ENCODE data around the gene SRD5A3. TPM values are rescaled to one million over a fixed set of nuclear protein-coding genes. Genes with fewer than 3 reads are reported as not detected.

Gene SRD5A3
- total and polyA plus RNA-seq, 10 of the 15 experiments (the other 5 are each of a cell fraction or from before 2014, with no cell fraction given) = 1.6 to 20.4 (median 6.1) TPM

DNA sequence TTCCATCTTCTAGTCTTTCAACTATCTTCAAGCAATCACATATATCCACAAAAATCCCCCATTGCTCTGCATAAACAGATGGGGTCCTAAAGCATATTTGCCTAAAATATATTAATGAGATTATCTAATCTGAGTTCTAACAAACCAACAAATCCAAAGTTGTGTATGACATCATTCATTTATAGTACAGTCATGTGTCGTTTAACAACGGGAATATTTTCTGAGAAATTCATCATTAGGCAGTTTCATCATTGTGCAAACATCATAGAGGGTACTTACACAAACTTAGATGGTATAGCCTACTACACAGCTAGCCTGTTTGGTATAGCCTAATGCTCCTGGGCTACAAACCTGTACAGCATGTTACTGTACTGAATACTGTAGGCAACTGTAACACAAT lies 38.0 kb upstream of the SRD5A3 start (continued):
- no peak for TF ChIP-seq RB1 (IDR thresholded peaks at IDR 0.05; ENCODE audit: borderline replicate concordance)
- TF ChIP-seq RCOR1 (conservative IDR thresholded peaks at IDR 0.05; ENCODE audit: low read depth, low read length) = no peak
- TF ChIP-seq TARDBP (IDR thresholded peaks at IDR 0.05; ENCODE audit: borderline replicate concordance) = no peak

DNA sequence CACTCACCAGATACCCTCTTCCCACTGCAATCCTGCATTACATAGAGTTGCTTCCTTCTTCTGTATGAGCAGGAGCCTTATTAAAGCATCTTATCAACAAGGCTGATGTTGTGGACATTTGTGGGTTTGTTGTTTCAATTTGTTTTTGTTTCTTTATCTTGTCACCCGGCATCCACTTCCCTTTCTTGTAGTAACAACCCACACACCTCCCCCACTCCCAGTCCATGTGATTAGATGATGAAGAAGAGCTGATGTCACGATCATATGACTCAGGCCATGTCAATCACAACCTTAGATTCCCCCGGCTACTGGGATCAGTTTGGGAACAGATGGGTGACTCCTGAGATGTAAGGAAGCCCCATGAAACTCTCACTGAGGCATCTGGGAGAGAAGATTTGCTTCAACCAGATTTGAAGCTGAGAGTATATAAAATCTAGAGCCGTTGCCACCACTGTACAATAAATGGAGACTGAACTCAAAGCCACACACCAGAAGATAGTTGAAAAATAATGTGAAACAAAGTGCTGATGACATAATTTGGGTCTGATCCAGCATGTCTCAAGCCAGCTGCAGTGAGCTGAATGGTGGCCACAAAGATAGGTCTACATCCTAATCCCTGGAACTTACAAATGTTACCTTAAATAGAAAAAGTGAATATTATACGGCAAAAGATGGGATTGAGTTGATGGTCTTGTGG lies 34.1 kb upstream of the SRD5A3 start:
- RAD21 ChIA-PET (ENCODE audit: unreplicated experiment) = interaction anchor here (1.0 to 1.6 kb wide), 3 partner anchors 34 to 425 kb away, joined by 3 read pairs; partner anchors contain the start of gene SRD5A3

More for the DNA sequence above, 34.1 kb upstream of the SRD5A3 start:
- POLR2A ChIA-PET = no interaction called here
- SMC1A ChIA-PET (ENCODE audit: uncharacterized antibody, unreplicated experiment) = interaction anchor here (2.6 kb wide), 1 partner anchor 10 kb away, joined by 12 read pairs; no protein-coding TSS in a partner anchor
- intact Hi-C loops (cut with micrococcal nuclease; ENCODE audit: unreplicated experiment) (loop anchor here (10.0 kb wide), 1 partner anchor 423 kb away; no protein-coding TSS in a partner anchor), in situ Hi-C loops (cut with MboI) (no loop called here)
- CTCF ChIA-PET = interaction anchor here (0.5 to 3.5 kb wide), 15 partner anchors 10 to 711 kb away, joined by 3 to 19 read pairs (median 4); no protein-coding TSS in a partner anchor
- no peak overlapping the region for H3K4me3 ChIP-seq
- H3K4me2 ChIP-seq (ENCODE audit: control insufficient read depth, insufficient read depth) = no peak overlapping the region
- 7% methylated on average over 5 of the region's 5 CpGs for WGBS (ENCODE audit: insufficient coverage, insufficient replicate concordance, low lambda C conversion rate, missing lambda C conversion rate)
- H2AFZ ChIP-seq (ENCODE audit: control insufficient read depth, low read depth, low read length) = no peak overlapping the region
- no peak overlapping the region for H3K9ac ChIP-seq (ENCODE audit: control insufficient read depth, insufficient read depth, low read length)
- no peak overlapping the region for H3K27ac ChIP-seq (ENCODE audit: control insufficient read depth, insufficient read depth)
- ATAC-seq (no peak), FAIRE-seq (no peak), DNase-seq (ENCODE audit: low read depth, low spot score) (no peak)
- H4K20me1 ChIP-seq (ENCODE audit: control insufficient read depth, insufficient read depth) = no peaks in the 10 kb centered on the region
- no peaks in the 10 kb centered on the region for H3K79me2 ChIP-seq (ENCODE audit: control insufficient read depth, insufficient read depth, low read length)
- no peaks in the 10 kb centered on the region for H3K36me3 ChIP-seq (ENCODE audit: control insufficient read depth in 2 of 2, insufficient read depth in 2 of 2, low read length in 1 of 2)
- H3K27me3 ChIP-seq (replicated peaks in 1 of 2; ENCODE audit: control insufficient read depth in 2 of 2, insufficient read depth in 2 of 2, low read length in 1 of 2) = no peaks in the 10 kb centered on the region; a peak in 2 of 4 replicates
- TF ChIP-seq, protein P1, sequence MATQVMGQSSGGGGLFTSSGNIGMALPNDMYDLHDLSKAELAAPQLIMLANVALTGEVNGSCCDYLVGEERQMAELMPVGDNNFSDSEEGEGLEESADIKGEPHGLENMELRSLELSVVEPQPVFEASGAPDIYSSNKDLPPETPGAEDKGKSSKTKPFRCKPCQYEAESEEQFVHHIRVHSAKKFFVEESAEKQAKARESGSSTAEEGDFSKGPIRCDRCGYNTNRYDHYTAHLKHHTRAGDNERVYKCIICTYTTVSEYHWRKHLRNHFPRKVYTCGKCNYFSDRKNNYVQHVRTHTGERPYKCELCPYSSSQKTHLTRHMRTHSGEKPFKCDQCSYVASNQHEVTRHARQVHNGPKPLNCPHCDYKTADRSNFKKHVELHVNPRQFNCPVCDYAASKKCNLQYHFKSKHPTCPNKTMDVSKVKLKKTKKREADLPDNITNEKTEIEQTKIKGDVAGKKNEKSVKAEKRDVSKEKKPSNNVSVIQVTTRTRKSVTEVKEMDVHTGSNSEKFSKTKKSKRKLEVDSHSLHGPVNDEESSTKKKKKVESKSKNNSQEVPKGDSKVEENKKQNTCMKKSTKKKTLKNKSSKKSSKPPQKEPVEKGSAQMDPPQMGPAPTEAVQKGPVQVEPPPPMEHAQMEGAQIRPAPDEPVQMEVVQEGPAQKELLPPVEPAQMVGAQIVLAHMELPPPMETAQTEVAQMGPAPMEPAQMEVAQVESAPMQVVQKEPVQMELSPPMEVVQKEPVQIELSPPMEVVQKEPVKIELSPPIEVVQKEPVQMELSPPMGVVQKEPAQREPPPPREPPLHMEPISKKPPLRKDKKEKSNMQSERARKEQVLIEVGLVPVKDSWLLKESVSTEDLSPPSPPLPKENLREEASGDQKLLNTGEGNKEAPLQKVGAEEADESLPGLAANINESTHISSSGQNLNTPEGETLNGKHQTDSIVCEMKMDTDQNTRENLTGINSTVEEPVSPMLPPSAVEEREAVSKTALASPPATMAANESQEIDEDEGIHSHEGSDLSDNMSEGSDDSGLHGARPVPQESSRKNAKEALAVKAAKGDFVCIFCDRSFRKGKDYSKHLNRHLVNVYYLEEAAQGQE (IDR thresholded peaks at IDR 0.05; ENCODE audit: low read depth, low read length) = no peak
- TF ChIP-seq, protein P2, sequence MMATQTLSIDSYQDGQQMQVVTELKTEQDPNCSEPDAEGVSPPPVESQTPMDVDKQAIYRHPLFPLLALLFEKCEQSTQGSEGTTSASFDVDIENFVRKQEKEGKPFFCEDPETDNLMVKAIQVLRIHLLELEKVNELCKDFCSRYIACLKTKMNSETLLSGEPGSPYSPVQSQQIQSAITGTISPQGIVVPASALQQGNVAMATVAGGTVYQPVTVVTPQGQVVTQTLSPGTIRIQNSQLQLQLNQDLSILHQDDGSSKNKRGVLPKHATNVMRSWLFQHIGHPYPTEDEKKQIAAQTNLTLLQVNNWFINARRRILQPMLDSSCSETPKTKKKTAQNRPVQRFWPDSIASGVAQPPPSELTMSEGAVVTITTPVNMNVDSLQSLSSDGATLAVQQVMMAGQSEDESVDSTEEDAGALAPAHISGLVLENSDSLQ (IDR thresholded peaks at IDR 0.05) = peak; percentile 71
- TF ChIP-seq MYB (IDR thresholded peaks at IDR 0.05; ENCODE audit: borderline replicate concordance, low read depth, low read length) (no peak), BHLHE40 (IDR thresholded peaks at IDR 0.05; ENCODE audit: borderline replicate concordance in 1 of 2, low read depth in 2 of 2, low read length in 1 of 2) (no peak), FOS (IDR thresholded peaks at IDR 0.05; ENCODE audit: borderline replicate concordance, extremely low read depth, insufficient read length) (no peak), SPI1 (IDR thresholded peaks at IDR 0.05; ENCODE audit: borderline replicate concordance, insufficient read depth, low read depth, low read length) (peak; percentile 47; the same call in 1 of the 2 replicates), CHD1 (IDR thresholded peaks at IDR 0.05; ENCODE audit: low read depth, low read length) (no peak), STAT1 (conservative IDR thresholded peaks at IDR 0.05) (no peak)
- no TSS peak for BruUV-seq (replicated peaks)
- no peaks in the 10 kb centered on the region; the same call in 2 of the 3 replicates for H3K9me3 ChIP-seq (replicated peaks; ENCODE audit: control insufficient read depth, insufficient read depth, low read length)
- H3K4me1 ChIP-seq (ENCODE audit: control insufficient read depth, insufficient read depth, low read length) = no peaks in the 10 kb centered on the region

All from GM12878 (cell line).